Measurements from ENCODE around the gene SNAP91.

DNA sequence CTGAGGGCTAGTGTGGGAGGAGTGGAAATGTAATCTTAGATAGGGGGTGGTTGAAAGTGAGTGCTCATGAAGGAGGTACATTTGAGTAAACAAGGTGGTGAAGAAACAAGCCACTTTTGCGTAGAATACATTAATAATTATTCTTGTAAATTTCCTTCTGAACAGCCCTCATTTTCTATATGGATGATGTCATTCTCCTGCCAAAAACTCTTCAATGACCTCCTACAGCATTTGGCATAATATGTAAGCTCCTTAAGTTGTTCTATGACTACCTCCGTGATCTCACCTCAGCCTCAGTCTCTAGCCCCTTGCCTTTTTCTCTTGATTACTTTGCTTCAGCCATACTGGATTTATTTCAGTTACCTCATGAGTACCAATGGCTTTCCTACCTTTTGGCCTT is 14.0 kb upstream of the SNAP91 start:
- TF ChIP-seq, protein P1, sequence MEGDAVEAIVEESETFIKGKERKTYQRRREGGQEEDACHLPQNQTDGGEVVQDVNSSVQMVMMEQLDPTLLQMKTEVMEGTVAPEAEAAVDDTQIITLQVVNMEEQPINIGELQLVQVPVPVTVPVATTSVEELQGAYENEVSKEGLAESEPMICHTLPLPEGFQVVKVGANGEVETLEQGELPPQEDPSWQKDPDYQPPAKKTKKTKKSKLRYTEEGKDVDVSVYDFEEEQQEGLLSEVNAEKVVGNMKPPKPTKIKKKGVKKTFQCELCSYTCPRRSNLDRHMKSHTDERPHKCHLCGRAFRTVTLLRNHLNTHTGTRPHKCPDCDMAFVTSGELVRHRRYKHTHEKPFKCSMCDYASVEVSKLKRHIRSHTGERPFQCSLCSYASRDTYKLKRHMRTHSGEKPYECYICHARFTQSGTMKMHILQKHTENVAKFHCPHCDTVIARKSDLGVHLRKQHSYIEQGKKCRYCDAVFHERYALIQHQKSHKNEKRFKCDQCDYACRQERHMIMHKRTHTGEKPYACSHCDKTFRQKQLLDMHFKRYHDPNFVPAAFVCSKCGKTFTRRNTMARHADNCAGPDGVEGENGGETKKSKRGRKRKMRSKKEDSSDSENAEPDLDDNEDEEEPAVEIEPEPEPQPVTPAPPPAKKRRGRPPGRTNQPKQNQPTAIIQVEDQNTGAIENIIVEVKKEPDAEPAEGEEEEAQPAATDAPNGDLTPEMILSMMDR (IDR thresholded peaks at IDR 0.05): no peak
- no peak for TF ChIP-seq POLR2A (IDR thresholded peaks at IDR 0.05)
